ENCODE measurements around the gene FAM222A. TPM values are rescaled to one million over a fixed set of nuclear protein-coding genes. Genes with fewer than 3 reads are reported as not detected.

The FAM222A gene
- total RNA-seq, 3 donors from 2014 or later: 1.7 to 4.4 (median 3.5) TPM

- no peak for ATAC-seq
- intact Hi-C loops (cut with DNase I, micrococcal nuclease): loop anchor here in 1 of 2 donors (5.0 kb wide), 1 partner anchor 182 kb away; no protein-coding TSS in a partner anchor
Observed at GRCh38 chr12:109779382-109779781, 65.8 kb downstream of the FAM222A start.

GRCh38 chr12:109781668-109782325, 68.2 kb downstream of the FAM222A start:
- DNase-seq: peak in 1 of 3 donors; percentile 10
- intact Hi-C loops (cut with DNase I, micrococcal nuclease): no loop called here

More at GRCh38 chr12:109779382-109779781, 65.8 kb downstream of the FAM222A start:
- Histone ChIP-seq H3K9me3 (no peaks in the 10 kb centered on the region), H3K4me1 (ENCODE audit: low read depth) (no peaks in the 10 kb centered on the region), H3K36me3 (ENCODE audit: low read depth) (no peaks in the 10 kb centered on the region), H3K4me3 (no peak overlapping the region)
- peak in 1 of 3 donors; percentile 20 for DNase-seq
- TF ChIP-seq CTCF (IDR thresholded peaks at IDR 0.05): no peak

GRCh38 chr12:109782326-109782703, 68.7 kb downstream of the FAM222A start:
- DNase-seq: no peak
- Histone ChIP-seq H3K4me1 (ENCODE audit: low read depth) (no peaks in the 10 kb centered on the region), H3K36me3 (ENCODE audit: low read depth) (no peaks in the 10 kb centered on the region), H3K4me3 (no peak overlapping the region), H3K9me3 (no peaks in the 10 kb centered on the region)
- intact Hi-C loops (cut with DNase I, micrococcal nuclease): no loop called here
- no peak for ATAC-seq
- TF ChIP-seq CTCF (IDR thresholded peaks at IDR 0.05): no peak

More at GRCh38 chr12:109781668-109782325, 68.2 kb downstream of the FAM222A start:
- no peak for ATAC-seq
- no peaks in the 10 kb centered on the region for H3K36me3 ChIP-seq (ENCODE audit: low read depth)
- H3K4me3 ChIP-seq: no peak overlapping the region
- no peak for TF ChIP-seq CTCF (IDR thresholded peaks at IDR 0.05)
- no peaks in the 10 kb centered on the region for H3K9me3 ChIP-seq
- H3K4me1 ChIP-seq (ENCODE audit: low read depth): no peaks in the 10 kb centered on the region

- Histone ChIP-seq H3K9me3 (no peaks in the 10 kb centered on the region), H3K4me3 (no peak overlapping the region), H3K4me1 (ENCODE audit: low read depth) (no peaks in the 10 kb centered on the region), H3K36me3 (ENCODE audit: low read depth) (no peaks in the 10 kb centered on the region)
- ATAC-seq: no peak
- no peak for DNase-seq
- intact Hi-C loops (cut with DNase I, micrococcal nuclease): no loop called here
- no peak for TF ChIP-seq CTCF (IDR thresholded peaks at IDR 0.05)
Observed at GRCh38 chr12:109783135-109783964, 69.7 kb downstream of the FAM222A start.

- TF ChIP-seq CTCF (IDR thresholded peaks at IDR 0.05): no peak
- intact Hi-C loops (cut with DNase I, micrococcal nuclease): no loop called here
- H3K4me3 ChIP-seq: no peak overlapping the region
- no peaks in the 10 kb centered on the region for H3K4me1 ChIP-seq (ENCODE audit: low read depth)
- no peaks in the 10 kb centered on the region for H3K9me3 ChIP-seq
- ATAC-seq (no peak), DNase-seq (no peak)
- no peaks in the 10 kb centered on the region for H3K36me3 ChIP-seq (ENCODE audit: low read depth)
Observed at GRCh38 chr12:109783965-109784244, 70.3 kb downstream of the FAM222A start.

All from mucosa of descending colon (tissue), 3 donors.